Sigmoid colon (tissue), 7 donors: Measurements from ENCODE around the gene JAZF1. TPM values are rescaled to one million over a fixed set of nuclear protein-coding genes. Genes with fewer than 3 reads are reported as not detected.

Experiments used
- DNase-seq: peaks from one replicate; pipeline ENCODE4 v3.0.0-alpha.2; 2019
- H3K27ac ChIP-seq, 4 donors: fragments of 200-600 bp; sonication (generic); one replicate each; pipeline ENCODE4 v1.5.1; 2016 to 2019; ENCODE audit warnings: mild to moderate bottlenecking in 1 of 4
- H3K27me3 ChIP-seq, 3 donors: fragments of 200-600 bp; sonication (generic); one replicate each; pipeline ENCODE4 v1.5.1; 2019; ENCODE audit warnings: mild to moderate bottlenecking in 1 of 3
- H3K36me3 ChIP-seq, 4 donors: fragments of 200-600 bp; sonication (generic); one replicate each; pipeline ENCODE4 v1.5.1; 2016 to 2019
- H3K4me1 ChIP-seq, 4 donors: fragments of 200-600 bp; sonication (generic); one replicate each; pipeline ENCODE4 v1.5.1; 2017 to 2019
- H3K4me3 ChIP-seq, 4 donors: fragments of 200-600 bp; sonication (generic); one replicate each; pipeline ENCODE4 v1.5.1; 2017 to 2019; ENCODE audit warnings: mild to moderate bottlenecking in 2 of 4, moderate library complexity in 1 of 4
- H3K9me3 ChIP-seq, 4 donors: fragments of 200-600 bp in 3 of 4; sonication (generic) in 3 of 4; one replicate each; pipeline versions ENCODE4 v1.5.1 to v1.6.1; 2013 to 2019
- EP300 ChIP-seq, 4 donors: sonication (generic); formaldehyde crosslinking; IDR thresholded peaks; one replicate each; pipeline ENCODE4 v1.6.1; 2017; ENCODE audit warnings: antibody characterized with exemption in 4 of 4
- POLR2A ChIP-seq, 2 donors: fragments of 450-650 bp; IDR thresholded peaks; one replicate each; pipeline ENCODE4 v1.6.1; 2016; ENCODE audit warnings: antibody characterized with exemption in 2 of 2, mild to moderate bottlenecking in 2 of 2, moderate library complexity in 2 of 2
- POLR2AphosphoS5 ChIP-seq, 4 donors: sonication (generic); formaldehyde crosslinking; IDR thresholded peaks; one replicate each; pipeline ENCODE4 v1.6.1; 2017; ENCODE audit warnings: antibody characterized with exemption in 4 of 4
- WGBS, 2 donors: extraction: QIAGEN DNeasy Blood & Tissue Kit; methylation state at CpG; one replicate each; pipeline ENCODE4 v1.1.7; 2013; 5-methylcytosine and 5-hydroxymethylcytosine counted together
- intact Hi-C: fragments of 100-400 bp; cut with DNase I; formaldehyde crosslinking; loops from one replicate; pipeline ENCODE4 v1.15.1; 2023
- polyA plus RNA-seq, 3 donors: library from polyadenylated mRNA; stranded (reverse); fragments of 200-250 nt; gene quantifications; one replicate each; pipeline ENCODE4 v1.2.3, GENCODE V29; 2013
- total RNA-seq, 4 donors: library from RNA; depleted of rRNA; stranded (reverse); fragments of >200 nt; gene quantifications; one replicate each; pipeline ENCODE4 v1.1.0, GENCODE V29; 2016
- TF ChIP-seq, protein P1 (sequence below), 4 experiments: fragments of 450-650 bp in 3 of 4; fragments of 200-600 bp in 1 of 4; IDR thresholded peaks; one replicate each; pipeline ENCODE4 v1.5.1; 2016 to 2019; ENCODE audit warnings: antibody characterized with exemption in 4 of 4, mild to moderate bottlenecking in 3 of 4, moderate library complexity in 2 of 4
- donor health status: healthy with polysubstance abuse.
- donor health status: Bipolar disorder and iron deficiency.
- donor health status: healthy.

Gene JAZF1
- total and polyA plus RNA-seq, 7 donors, result 4.2 to 59.6 (median 46.4) TPM

GRCh38 chr7:28037220-28038010, 143.2 kb downstream of the JAZF1 start:
- WGBS, 2 donors, result 39 to 60% methylated on average over 6 of the region's 6 CpGs
- Histone ChIP-seq H3K27me3 (no peaks in the 10 kb centered on the region), H3K4me1 (peaks cover 0 to 82% (median 58%) of the 10 kb centered on the region in 4 donors), H3K4me3 (no peak overlapping the region), H3K27ac (peak overlapping the region; percentile 71 to 82 (median 76)), H3K9me3 (no peaks in the 10 kb centered on the region), H3K36me3 (no peaks in the 10 kb centered on the region)
- TF ChIP-seq, protein P1, sequence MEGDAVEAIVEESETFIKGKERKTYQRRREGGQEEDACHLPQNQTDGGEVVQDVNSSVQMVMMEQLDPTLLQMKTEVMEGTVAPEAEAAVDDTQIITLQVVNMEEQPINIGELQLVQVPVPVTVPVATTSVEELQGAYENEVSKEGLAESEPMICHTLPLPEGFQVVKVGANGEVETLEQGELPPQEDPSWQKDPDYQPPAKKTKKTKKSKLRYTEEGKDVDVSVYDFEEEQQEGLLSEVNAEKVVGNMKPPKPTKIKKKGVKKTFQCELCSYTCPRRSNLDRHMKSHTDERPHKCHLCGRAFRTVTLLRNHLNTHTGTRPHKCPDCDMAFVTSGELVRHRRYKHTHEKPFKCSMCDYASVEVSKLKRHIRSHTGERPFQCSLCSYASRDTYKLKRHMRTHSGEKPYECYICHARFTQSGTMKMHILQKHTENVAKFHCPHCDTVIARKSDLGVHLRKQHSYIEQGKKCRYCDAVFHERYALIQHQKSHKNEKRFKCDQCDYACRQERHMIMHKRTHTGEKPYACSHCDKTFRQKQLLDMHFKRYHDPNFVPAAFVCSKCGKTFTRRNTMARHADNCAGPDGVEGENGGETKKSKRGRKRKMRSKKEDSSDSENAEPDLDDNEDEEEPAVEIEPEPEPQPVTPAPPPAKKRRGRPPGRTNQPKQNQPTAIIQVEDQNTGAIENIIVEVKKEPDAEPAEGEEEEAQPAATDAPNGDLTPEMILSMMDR (IDR thresholded peaks at IDR 0.05), result no peak
- no peak for TF ChIP-seq POLR2A (IDR thresholded peaks at IDR 0.05)
- peak in 3 of 4 donors; percentile 47 to 87 (median 87) for TF ChIP-seq EP300 (IDR thresholded peaks at IDR 0.05)
- peak; percentile 79 to 94 (median 92) for TF ChIP-seq POLR2AphosphoS5 (IDR thresholded peaks at IDR 0.05)
- intact Hi-C loops, result loop anchor here (1.0 to 5.0 kb wide), 2 partner anchors 28 to 40 kb away; no protein-coding TSS in a partner anchor
- DNase-seq, result no peak

DNA sequence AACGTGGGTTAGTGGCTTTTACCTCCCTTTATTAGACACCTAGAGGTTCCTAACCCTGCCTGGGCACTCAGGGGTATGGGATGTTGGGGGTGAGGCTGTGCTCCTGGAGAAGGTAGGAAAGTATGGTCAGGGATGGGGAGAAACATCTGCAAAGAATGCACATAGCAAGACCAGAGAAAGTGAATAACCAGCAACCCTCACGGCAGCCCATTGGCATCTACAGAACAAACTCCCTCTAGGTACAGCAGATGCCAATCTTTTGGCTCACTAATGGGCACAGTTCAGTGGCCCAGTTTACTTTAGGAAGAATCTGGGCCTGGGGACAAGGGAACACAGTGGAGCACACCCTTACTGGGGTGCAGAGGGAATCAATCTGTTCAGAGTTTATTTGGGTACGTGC, 143.9 kb downstream of the JAZF1 start:
- no peak overlapping the region for H3K4me3 ChIP-seq
- H3K9me3 ChIP-seq, result no peaks in the 10 kb centered on the region
- DNase-seq, result no peak
- no peaks in the 10 kb centered on the region for H3K27me3 ChIP-seq
- peaks cover 0 to 89% (median 59%) of the 10 kb centered on the region in 4 donors for H3K4me1 ChIP-seq
- no peaks in the 10 kb centered on the region for H3K36me3 ChIP-seq
- TF ChIP-seq EP300 (IDR thresholded peaks at IDR 0.05) (no peak), POLR2AphosphoS5 (IDR thresholded peaks at IDR 0.05) (no peak), POLR2A (IDR thresholded peaks at IDR 0.05) (no peak)
- TF ChIP-seq, protein P1 (IDR thresholded peaks at IDR 0.05), result no peak
- WGBS, 2 donors, result 67 to 69% methylated on average over 3 of the region's 3 CpGs
- peak overlapping the region; percentile 71 to 82 (median 76) for H3K27ac ChIP-seq
- intact Hi-C loops, result loop anchor here (1.0 to 5.0 kb wide), 2 partner anchors 29 to 41 kb away; no protein-coding TSS in a partner anchor

DNA sequence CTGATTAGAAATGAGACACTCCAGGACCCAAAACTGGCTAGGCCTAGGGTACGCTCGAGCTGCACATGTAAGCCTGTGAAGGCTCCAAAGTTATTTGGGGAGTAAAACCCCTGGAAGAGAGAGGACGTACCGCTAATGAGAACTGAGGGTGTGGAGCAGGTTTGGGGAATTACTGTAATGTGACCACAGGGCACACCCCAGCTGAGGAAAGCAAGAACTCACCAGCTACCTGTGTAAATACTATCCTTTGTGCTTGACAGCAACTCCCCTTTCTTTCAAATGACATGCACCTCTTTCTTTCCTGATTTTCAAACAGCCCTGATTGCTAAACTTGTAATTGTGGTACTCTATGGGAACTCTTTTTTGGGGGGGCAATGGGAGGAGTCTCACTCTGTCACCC, 147.2 kb downstream of the JAZF1 start:
- no peak for DNase-seq
- no peaks in the 10 kb centered on the region for H3K36me3 ChIP-seq
- H3K27ac ChIP-seq, result peak overlapping the region in 2 of 4 donors; percentile 71 to 79
- 94 to 95% methylated on average over 4 of the region's 4 CpGs for WGBS, 2 donors
- H3K27me3 ChIP-seq, result no peaks in the 10 kb centered on the region
- intact Hi-C loops, result no loop called here
- no peaks in the 10 kb centered on the region for H3K9me3 ChIP-seq
- peaks cover 0 to 96% (median 66%) of the 10 kb centered on the region in 4 donors for H3K4me1 ChIP-seq
- no peak for TF ChIP-seq POLR2A (IDR thresholded peaks at IDR 0.05)
- H3K4me3 ChIP-seq, result no peak overlapping the region

DNA sequence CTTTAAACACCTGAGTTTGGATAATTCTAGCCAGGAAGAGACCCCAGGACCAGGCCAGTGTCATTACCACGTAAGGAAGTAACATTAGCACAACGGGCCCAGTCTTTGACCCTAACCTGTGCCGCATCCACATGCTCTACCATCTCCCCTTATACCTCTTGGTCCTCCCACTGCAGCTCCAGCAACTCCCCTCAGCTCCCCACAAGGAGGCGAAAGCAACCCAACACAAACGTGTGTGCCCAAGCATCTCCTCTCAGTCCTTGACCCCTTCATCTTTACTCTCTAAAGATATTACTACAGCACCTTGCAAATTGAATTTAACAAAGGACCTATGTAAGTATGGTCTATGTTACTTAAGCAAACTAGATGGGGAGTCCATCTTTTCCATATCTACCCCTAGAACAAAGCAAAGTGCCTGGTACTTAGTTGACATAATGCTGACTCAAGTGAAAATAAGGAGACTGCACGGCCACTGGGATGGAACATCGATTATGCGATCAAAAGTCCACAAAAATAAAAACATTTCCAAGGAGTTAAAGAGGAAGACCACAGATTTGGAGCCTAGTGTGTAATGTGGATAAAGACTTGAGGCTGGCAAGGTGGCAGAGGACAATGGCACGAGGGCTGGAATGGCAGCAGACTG, 147.7 kb downstream of the JAZF1 start:
- Histone ChIP-seq H3K9me3 (no peaks in the 10 kb centered on the region), H3K4me1 (peaks cover 0 to 96% (median 66%) of the 10 kb centered on the region in 4 donors), H3K4me3 (no peak overlapping the region), H3K36me3 (no peaks in the 10 kb centered on the region), H3K27me3 (no peaks in the 10 kb centered on the region), H3K27ac (peak overlapping the region in 3 of 4 donors; percentile 66 to 79 (median 71))
- 90% methylated on average over 9 of the region's 9 CpGs for whole genome bisulfite sequencing, 2 donors
- TF ChIP-seq POLR2AphosphoS5 (IDR thresholded peaks at IDR 0.05) (no peak), EP300 (IDR thresholded peaks at IDR 0.05) (no peak), POLR2A (IDR thresholded peaks at IDR 0.05) (no peak)
- TF ChIP-seq, protein P1 (IDR thresholded peaks at IDR 0.05), result no peak
- intact Hi-C loops, result no loop called here
- DNase-seq, result no peak

DNA sequence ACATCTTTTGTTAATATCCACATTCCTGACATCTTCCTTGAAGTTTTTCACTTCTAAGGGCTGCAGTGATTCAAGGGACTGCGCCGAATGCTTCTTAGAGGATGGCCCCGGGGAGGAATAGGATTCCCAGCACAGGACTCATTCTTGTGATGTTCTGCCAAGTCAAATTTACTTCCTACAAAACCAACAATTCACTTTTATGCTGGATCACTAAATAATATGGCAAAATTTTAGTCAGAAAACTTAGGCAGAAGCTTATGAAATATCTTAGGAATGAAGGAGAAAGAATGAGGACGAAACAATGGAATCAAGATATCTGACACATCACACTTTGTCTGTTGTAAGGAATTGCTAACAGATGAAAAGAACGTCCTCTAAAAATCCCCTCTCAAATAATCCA, 151.5 kb downstream of the JAZF1 start:
- Histone ChIP-seq H3K9me3 (no peaks in the 10 kb centered on the region), H3K4me1 (peaks cover 0 to 84% (median 63%) of the 10 kb centered on the region in 4 donors), H3K36me3 (no peaks in the 10 kb centered on the region), H3K4me3 (no peak overlapping the region), H3K27ac (peak overlapping the region in 3 of 4 donors; percentile 66 to 79 (median 71)), H3K27me3 (no peaks in the 10 kb centered on the region)
- TF ChIP-seq POLR2A (IDR thresholded peaks at IDR 0.05) (no peak), POLR2AphosphoS5 (IDR thresholded peaks at IDR 0.05) (no peak), EP300 (IDR thresholded peaks at IDR 0.05) (no peak)
- TF ChIP-seq, protein P1 (IDR thresholded peaks at IDR 0.05), result no peak
- 85 to 92% methylated on average over 5 of the region's 5 CpGs for WGBS, 2 donors
- no peak for DNase-seq
- intact Hi-C loops, result no loop called here
